ENCODE data around the gene LPIN2. TPM values are rescaled to one million over a fixed set of nuclear protein-coding genes. Genes with fewer than 3 reads are reported as not detected.

Gene LPIN2
- total RNA-seq, 4 donors from 2014 or later, result 17.6 to 34.3 (median 25.6) TPM

DNA sequence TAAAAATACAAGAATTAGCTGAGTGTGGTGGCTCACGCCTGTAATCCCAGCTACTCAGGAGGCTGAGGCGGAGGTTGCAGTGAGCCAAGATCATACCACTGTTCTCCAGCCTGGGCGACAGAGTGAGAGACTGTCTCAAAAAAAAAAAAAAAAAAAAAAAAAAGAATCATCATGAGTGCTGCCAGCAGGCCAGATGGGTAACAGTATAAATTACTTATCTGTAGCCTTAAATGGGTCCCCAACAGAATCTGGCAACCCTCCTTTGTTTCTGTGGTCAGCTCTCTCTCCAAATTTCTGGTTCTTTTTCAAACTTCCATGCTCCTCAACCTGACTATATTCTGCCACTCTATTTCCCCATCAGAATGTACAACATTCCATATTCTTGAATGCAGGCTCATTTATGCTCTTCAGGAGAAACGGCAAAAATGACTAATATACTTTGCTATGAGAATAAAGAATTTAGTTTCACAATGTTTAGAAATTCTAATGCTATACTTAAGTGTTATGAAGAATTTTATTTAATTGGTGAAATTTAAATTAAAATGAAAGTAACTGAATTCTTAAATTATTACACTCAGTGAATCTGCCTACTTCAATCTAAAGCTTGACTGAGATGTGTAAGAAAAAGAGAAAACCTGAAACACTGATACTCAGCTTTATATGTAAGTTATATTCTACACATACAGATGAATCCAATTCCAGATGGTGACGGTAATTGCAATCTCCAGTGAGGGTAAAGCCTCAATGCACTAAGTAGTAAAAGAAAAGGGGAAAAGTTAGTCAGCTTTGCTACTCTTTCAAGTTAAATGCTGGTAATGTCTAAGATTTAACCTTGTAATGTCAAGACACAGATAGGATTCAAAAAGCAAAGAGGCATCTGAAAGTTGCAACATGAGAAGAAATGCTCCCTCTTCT lies 24.8 kb downstream of the LPIN2 start:
- Histone ChIP-seq H3K4me3 (no peak overlapping the region), H3K4me1 (peaks cover 0 to 35% (median 3%) of the 10 kb centered on the region in 3 donors), H3K27me3 (no peaks in the 10 kb centered on the region), H3K27ac (no peak overlapping the region), H3K9me3 (no peaks in the 10 kb centered on the region), H3K36me3 (no peaks in the 10 kb centered on the region)
- 70 to 90% methylated on average over 2 of the region's 5 CpGs for WGBS, 2 donors (ENCODE audit: low coverage in 1 of 2)
- TF ChIP-seq POLR2A (IDR thresholded peaks at IDR 0.05) (no peak), EP300 (IDR thresholded peaks at IDR 0.05) (no peak), POLR2AphosphoS5 (IDR thresholded peaks at IDR 0.05) (no peak)
- TF ChIP-seq, protein P1, sequence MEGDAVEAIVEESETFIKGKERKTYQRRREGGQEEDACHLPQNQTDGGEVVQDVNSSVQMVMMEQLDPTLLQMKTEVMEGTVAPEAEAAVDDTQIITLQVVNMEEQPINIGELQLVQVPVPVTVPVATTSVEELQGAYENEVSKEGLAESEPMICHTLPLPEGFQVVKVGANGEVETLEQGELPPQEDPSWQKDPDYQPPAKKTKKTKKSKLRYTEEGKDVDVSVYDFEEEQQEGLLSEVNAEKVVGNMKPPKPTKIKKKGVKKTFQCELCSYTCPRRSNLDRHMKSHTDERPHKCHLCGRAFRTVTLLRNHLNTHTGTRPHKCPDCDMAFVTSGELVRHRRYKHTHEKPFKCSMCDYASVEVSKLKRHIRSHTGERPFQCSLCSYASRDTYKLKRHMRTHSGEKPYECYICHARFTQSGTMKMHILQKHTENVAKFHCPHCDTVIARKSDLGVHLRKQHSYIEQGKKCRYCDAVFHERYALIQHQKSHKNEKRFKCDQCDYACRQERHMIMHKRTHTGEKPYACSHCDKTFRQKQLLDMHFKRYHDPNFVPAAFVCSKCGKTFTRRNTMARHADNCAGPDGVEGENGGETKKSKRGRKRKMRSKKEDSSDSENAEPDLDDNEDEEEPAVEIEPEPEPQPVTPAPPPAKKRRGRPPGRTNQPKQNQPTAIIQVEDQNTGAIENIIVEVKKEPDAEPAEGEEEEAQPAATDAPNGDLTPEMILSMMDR (IDR thresholded peaks at IDR 0.05), result no peak
- ATAC-seq, result no peak

DNA sequence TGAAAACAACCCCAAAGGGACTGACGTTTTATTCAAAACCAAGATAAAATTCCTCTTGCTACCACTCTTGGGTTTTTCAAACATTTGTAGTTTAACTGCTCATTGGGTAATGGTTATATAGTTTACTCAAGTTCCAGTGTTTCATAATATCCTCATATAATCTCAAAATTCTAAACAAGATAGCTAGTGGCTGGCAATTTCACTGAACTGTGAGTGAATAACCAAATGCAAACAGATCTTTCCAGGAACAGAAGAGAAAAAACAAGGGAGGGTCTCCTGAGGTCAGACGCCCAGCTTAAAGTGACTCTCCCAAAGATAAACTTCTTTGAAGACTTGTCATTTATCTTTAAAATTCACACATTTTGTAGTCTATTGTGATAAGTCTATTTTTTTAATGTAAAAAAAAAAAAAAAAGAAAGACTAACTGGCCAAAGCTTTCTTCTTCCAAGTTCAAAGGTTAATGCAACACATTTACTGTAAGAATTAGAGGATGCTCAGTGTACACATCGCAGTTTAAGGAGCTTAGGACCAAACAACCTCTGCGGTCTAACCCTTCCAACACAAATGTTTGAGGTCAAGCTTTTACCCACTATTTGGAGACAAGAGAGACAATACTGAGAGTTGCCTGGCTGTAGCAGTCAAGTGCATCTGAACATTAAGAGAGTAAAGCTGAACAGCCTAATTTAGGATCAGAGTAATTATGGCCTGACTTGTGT lies 26.6 kb downstream of the LPIN2 start:
- Histone ChIP-seq H3K9me3 (no peaks in the 10 kb centered on the region), H3K27ac (no peak overlapping the region), H3K36me3 (no peaks in the 10 kb centered on the region), H3K27me3 (no peaks in the 10 kb centered on the region), H3K4me1 (peaks cover 15 to 53% (median 15%) of the 10 kb centered on the region in 3 donors), H3K4me3 (no peak overlapping the region)
- 76 to 78% methylated on average over 2 to 4 of the region's 4 CpGs for WGBS, 2 donors (ENCODE audit: low coverage in 1 of 2)
- no peak for ATAC-seq
- TF ChIP-seq, protein P1 (IDR thresholded peaks at IDR 0.05), result no peak
- TF ChIP-seq POLR2AphosphoS5 (IDR thresholded peaks at IDR 0.05), result no peak
- TF ChIP-seq POLR2A (IDR thresholded peaks at IDR 0.05), result no peak

DNA sequence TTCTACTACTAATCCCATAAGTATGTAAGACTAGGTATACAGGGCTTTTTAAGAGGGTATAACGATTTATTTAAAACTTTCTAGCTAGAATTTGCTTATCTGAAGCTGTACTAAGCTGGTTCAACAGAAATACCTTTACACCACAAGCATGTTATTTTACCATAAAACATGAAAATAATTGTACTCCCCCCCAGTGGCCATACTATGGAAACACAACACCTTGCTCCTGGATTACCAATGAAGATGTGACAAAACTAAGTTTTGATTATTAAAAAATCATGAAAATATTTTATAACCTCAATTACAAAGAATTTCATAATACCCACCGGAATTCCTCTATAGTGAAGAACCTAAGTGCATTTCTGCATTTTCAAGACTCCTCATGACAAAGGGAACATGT lies 27.3 kb downstream of the LPIN2 start:
- Histone ChIP-seq H3K4me3 (no peak overlapping the region), H3K9me3 (no peaks in the 10 kb centered on the region), H3K27me3 (no peaks in the 10 kb centered on the region), H3K27ac (no peak overlapping the region), H3K36me3 (no peaks in the 10 kb centered on the region), H3K4me1 (peaks cover 21 to 60% (median 21%) of the 10 kb centered on the region in 3 donors)
- ATAC-seq, result no peak
- TF ChIP-seq POLR2AphosphoS5 (IDR thresholded peaks at IDR 0.05) (no peak), EP300 (IDR thresholded peaks at IDR 0.05) (no peak), POLR2A (IDR thresholded peaks at IDR 0.05) (no peak)
- TF ChIP-seq, protein P1 (IDR thresholded peaks at IDR 0.05), result peak; percentile 22 to 61 (median 52)
- WGBS, 2 donors (ENCODE audit: low coverage in 1 of 2), result 88 to 100% methylated on average over 2 of the region's 2 CpGs

DNA sequence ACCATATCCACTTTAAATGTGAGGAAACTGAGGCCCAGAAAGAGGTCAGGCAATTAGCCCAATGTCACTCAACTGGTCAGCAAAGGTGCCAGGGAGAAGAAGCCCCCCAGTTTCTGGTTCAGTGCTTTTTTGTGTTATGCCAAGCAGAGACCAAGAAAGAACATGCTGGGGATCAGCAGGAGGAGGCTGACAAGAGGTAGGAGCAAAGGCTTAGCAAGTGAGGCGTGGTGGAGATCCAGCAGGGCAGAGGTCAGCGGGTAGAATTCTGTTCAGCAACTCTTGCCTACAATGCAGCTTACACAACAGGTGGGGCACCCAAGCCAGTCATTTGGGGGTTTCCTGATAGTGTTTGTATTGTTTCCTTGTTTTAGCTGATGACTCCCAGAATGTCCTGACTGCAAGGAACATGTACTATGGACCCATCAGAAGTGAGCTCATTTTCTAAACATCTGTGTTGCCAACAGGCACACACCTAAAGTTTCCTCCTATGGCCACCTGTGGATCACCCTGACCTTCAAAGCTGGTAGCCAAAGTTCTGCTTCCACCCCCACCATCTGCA lies 28.2 kb downstream of the LPIN2 start:
- no peaks in the 10 kb centered on the region for H3K36me3 ChIP-seq
- WGBS, 2 donors (ENCODE audit: low coverage in 1 of 2), result 84 to 100% methylated on average over 2 of the region's 2 CpGs
- H3K27ac ChIP-seq, result no peak overlapping the region
- no peaks in the 10 kb centered on the region for H3K9me3 ChIP-seq
- TF ChIP-seq, protein P1 (IDR thresholded peaks at IDR 0.05), result no peak
- TF ChIP-seq POLR2AphosphoS5 (IDR thresholded peaks at IDR 0.05), result no peak
- no peak for TF ChIP-seq POLR2A (IDR thresholded peaks at IDR 0.05)
- TF ChIP-seq EP300 (IDR thresholded peaks at IDR 0.05), result no peak
- no peaks in the 10 kb centered on the region for H3K27me3 ChIP-seq
- H3K4me3 ChIP-seq, result no peak overlapping the region
- no peak for ATAC-seq
- peaks cover 24 to 68% (median 29%) of the 10 kb centered on the region in 3 donors for H3K4me1 ChIP-seq

All from gastroesophageal sphincter (tissue), 4 donors.